A549 (cell line): ENCODE measurements around the gene C1QTNF1.

ENCODE experiments used
- HDAC2 ChIP-seq: fragments of 200-600 bp; sonication (generic); IDR thresholded peaks from 2 replicates; pipeline ENCODE4 v1.6.1; 2016
- HES2 ChIP-seq: fragments of >200 bp; sonication (Bioruptor Twin); formaldehyde crosslinking; IDR thresholded peaks from 2 replicates; pipeline ENCODE4 v1.6.1; 2016
- RAD21 ChIP-seq, 2 experiments: fragments of >200 bp in 1 of 2; sonication (Bioruptor Twin) in 1 of 2; formaldehyde crosslinking in 1 of 2; IDR thresholded peaks in 1 of 2; conservative IDR thresholded peaks in 1 of 2; 2 replicates in 1 of 2; 3 replicates in 1 of 2; pipeline ENCODE4 v1.6.1; 2012 to 2018; ENCODE audit warnings: inconsistent platforms in 1 of 2

GRCh38 chr17:78980624-78980972 lies 43.4 kb upstream of the C1QTNF1 start:
- TF ChIP-seq HDAC2: no peak
- TF ChIP-seq RAD21 (conservative IDR thresholded peaks at IDR 0.05 in 1 of 2, IDR thresholded peaks at IDR 0.05 in 1 of 2): no peak
- TF ChIP-seq HES2: no peak
